HL-60 (cell line): ENCODE data around the gene CD164L2.

Experiments used
- CTCF ChIP-seq: IDR thresholded peaks from one replicate; pipeline ENCODE4 v1.5.1; 2011; ENCODE audit warnings: low read length, control low read depth, inconsistent platforms; ENCODE audit not compliant: insufficient read depth
- GABPA ChIP-seq: IDR thresholded peaks from 2 replicates; pipeline ENCODE4 v1.6.1; 2012; ENCODE audit warnings: low read depth
- POLR2AphosphoS5 ChIP-seq: IDR thresholded peaks from 2 replicates; pipeline ENCODE4 v1.6.1; 2012; ENCODE audit warnings: low read depth
- REST ChIP-seq: IDR thresholded peaks from 2 replicates; pipeline ENCODE4 v1.6.1; 2012; ENCODE audit warnings: low read depth; ENCODE audit not compliant: insufficient replicate concordance
- SPI1 ChIP-seq: IDR thresholded peaks from 2 replicates; pipeline ENCODE4 v1.6.1; 2012; ENCODE audit warnings: low read depth, mild to moderate bottlenecking, borderline replicate concordance

GRCh38 chr1:27418326-27419185 is 35.4 kb upstream of the CD164L2 start:
- TF ChIP-seq REST (no peak), CTCF (no peak), POLR2AphosphoS5 (no peak), GABPA (no peak), SPI1 (no peak)
